HepG2 (cell line): Measurements from ENCODE around the gene KLC4. TPM values are rescaled to one million over a fixed set of nuclear protein-coding genes. Genes with fewer than 3 reads are reported as not detected.

ENCODE experiments used
- ATAC-seq: fragments of 200-7000 bp; cut with Tn5 transposase; 3 replicates; pipeline ENCODE4 v1.9.1; 2020; ENCODE audit warnings: mild to moderate bottlenecking, moderate library complexity
- BruUV-seq: library from RNA; stranded (reverse); fragments of 400-500 nt; replicated peaks from 2 replicates; lab custom pipeline; 2021; lab: Mats Ljungman, UMichigan
- CTCF ChIA-PET: fragments of 300-600 bp; formaldehyde crosslinking; extraction: SDS; loops from one replicate; lab custom pipeline; 2021; ENCODE audit warnings: low total read pairs, inconsistent platforms, low intra/inter-chr PET ratio; lab: Yijun Ruan, JAX
- POLR2A ChIA-PET: fragments of 350-600 bp; sonication (Branson Sonifier 250); formaldehyde crosslinking; loops from one replicate; lab custom pipeline; 2020; ENCODE audit warnings: antibody characterized with exemption, inconsistent platforms; lab: Yijun Ruan, JAX
- DNase-seq: peaks from one replicate; pipeline ENCODE4 v3.0.0-alpha.2; 2015; ENCODE audit warnings: low spot score
- FAIRE-seq: peaks from 3 replicates; lab custom pipeline; 2011; peaks lifted over from hg19 to GRCh38; lab: Jason Lieb, UNC
- H2AFZ ChIP-seq: one replicate; pipeline ENCODE4 v1.6.1; 2011; ENCODE audit warnings: low read length, inconsistent platforms
- H3K27ac ChIP-seq: fragments of 300-600 bp; 3 replicates; pipeline ENCODE4 v1.8.0; 2011; ENCODE audit warnings: mixed run types, mild to moderate bottlenecking, mixed read lengths, low read length, inconsistent platforms; ENCODE audit not compliant: insufficient read depth; ENCODE audit errors: extremely low read length
- H3K27me3 ChIP-seq, 2 experiments: fragments of 200-600 bp in 1 of 2; 2 replicates in 1 of 2; 3 replicates in 1 of 2; pipeline versions ENCODE4 v1.6.0 to v1.8.0; 2011; ENCODE audit warnings: low read length in 2 of 2, mild to moderate bottlenecking in 2 of 2, moderate library complexity in 2 of 2, inconsistent platforms in 1 of 2; ENCODE audit not compliant: insufficient read depth in 2 of 2, control insufficient read depth in 1 of 2
- H3K36me3 ChIP-seq, 2 experiments: fragments of 200-600 bp in 1 of 2; replicated peaks in 1 of 2; 2 replicates in 1 of 2; 3 replicates in 1 of 2; pipeline versions ENCODE4 v1.5.1 to v1.8.0; 2011; ENCODE audit warnings: low read length in 2 of 2, inconsistent platforms in 1 of 2; ENCODE audit not compliant: insufficient read depth in 2 of 2, control insufficient read depth in 1 of 2
- H3K4me1 ChIP-seq: 2 replicates; pipeline ENCODE4 v1.5.1; 2012; ENCODE audit warnings: low read length, inconsistent platforms; ENCODE audit not compliant: insufficient read depth
- H3K4me2 ChIP-seq: 2 replicates; pipeline ENCODE4 v1.6.0; 2011; ENCODE audit warnings: low read depth, low read length, inconsistent platforms
- H3K4me3 ChIP-seq, 3 experiments: fragments of 200-600 bp in 1 of 3; sonication (generic), shearing (Covaris generic) in 1 of 3; replicated peaks in 1 of 3; 2 replicates each; pipeline ENCODE4 v1.5.1; 2011 to 2016; ENCODE audit warnings: low read length in 3 of 3, inconsistent platforms in 2 of 3, low read depth in 2 of 3, mild to moderate bottlenecking in 2 of 3, control low read depth in 1 of 3, mixed read lengths in 1 of 3; ENCODE audit not compliant: insufficient read depth in 1 of 3
- H3K79me2 ChIP-seq: one replicate; pipeline ENCODE4 v1.6.1; 2011; ENCODE audit warnings: low read length, inconsistent platforms; ENCODE audit not compliant: insufficient read depth
- H3K9ac ChIP-seq: 2 replicates; pipeline ENCODE4 v1.6.0; 2011; ENCODE audit warnings: mild to moderate bottlenecking, low read depth, low read length, inconsistent platforms; ENCODE audit not compliant: insufficient read depth
- H3K9me3 ChIP-seq: 2 replicates; pipeline ENCODE4 v1.5.1; 2012; ENCODE audit warnings: mild to moderate bottlenecking, low read length
- H4K20me1 ChIP-seq: 2 replicates; pipeline ENCODE4 v1.6.0; 2011; ENCODE audit warnings: inconsistent platforms, mild to moderate bottlenecking, low read length, moderate library complexity; ENCODE audit not compliant: insufficient read depth
- FLYWCH1 ChIP-seq: sonication (generic); formaldehyde crosslinking; IDR thresholded peaks from 2 replicates; pipeline ENCODE4 v1.8.1; 2023; ENCODE audit warnings: mild to moderate bottlenecking, missing genetic modification reagents
- ZNF761 ChIP-seq: sonication (generic); formaldehyde crosslinking; conservative IDR thresholded peaks from 2 replicates; pipeline ENCODE4 v1.4.0; 2020; ENCODE audit warnings: mild to moderate bottlenecking, missing genetic modification reagents
- WGBS: methylation state at CpG from one replicate; pipeline ENCODE4 v1.1.6; 2017; ENCODE audit warnings: low lambda C conversion rate; 5-methylcytosine and 5-hydroxymethylcytosine counted together
- in situ Hi-C: cut with HindIII; loops from 2 replicates; pipeline ENCODE4 v1.10.0; 2017; ENCODE audit warnings: low pct_unique_long_range_greater_than_20kb; ENCODE audit not compliant: extremely low pct_ligation_motif_present
- intact Hi-C: fragments of 100-400 bp; cut with micrococcal nuclease; formaldehyde crosslinking; loops from one replicate; pipeline ENCODE4 v1.10.0; 2022; ENCODE audit not compliant: unreplicated experiment
- polyA plus RNA-seq, 8 experiments: library from polyadenylated mRNA; depleted of rRNA in 3 of 8; stranded (reverse) in 7 of 8; unstranded in 1 of 8; fragments of >200 nt; fragmentation: Illumina TruSeq in 4 of 8; extraction: Trizol in 4 of 8; gene quantifications; 2 replicates each; pipeline versions ENCODE4 v1.2.1 to v1.2.3, GENCODE V29; 2011 to 2016; ENCODE audit warnings: low read depth in 4 of 8, missing spikeins in 1 of 8, mixed read lengths in 1 of 8; ENCODE audit not compliant: insufficient read depth in 1 of 8
- total RNA-seq, 5 experiments: library from RNA; depleted of rRNA; stranded (reverse); fragments of >200 nt; fragmentation: Illumina TruSeq; extraction: Trizol; gene quantifications; 2 replicates each; pipeline ENCODE4 v1.2.3, GENCODE V29; 2016; ENCODE audit warnings: low read depth in 1 of 5
- TF ChIP-seq, protein P1 (sequence below), 2 experiments: sonication (generic) in 1 of 2; formaldehyde crosslinking in 1 of 2; IDR thresholded peaks; 2 replicates each; pipeline versions ENCODE4 v1.4.0 to v1.6.1; 2016 to 2020; ENCODE audit warnings: borderline replicate concordance in 1 of 2, low read depth in 1 of 2, mild to moderate bottlenecking in 1 of 2, missing genetic modification reagents in 1 of 2

KLC4 gene
- total and polyA plus RNA-seq, 2 of the 13 experiments (the other 11 are each of a cell fraction or from before 2014, with no cell fraction given), result 45.4 to 70.4 TPM

GRCh38 chr6:43024436-43024835 is 35.0 kb upstream of the KLC4 start (continued):
- TF ChIP-seq, protein P1, sequence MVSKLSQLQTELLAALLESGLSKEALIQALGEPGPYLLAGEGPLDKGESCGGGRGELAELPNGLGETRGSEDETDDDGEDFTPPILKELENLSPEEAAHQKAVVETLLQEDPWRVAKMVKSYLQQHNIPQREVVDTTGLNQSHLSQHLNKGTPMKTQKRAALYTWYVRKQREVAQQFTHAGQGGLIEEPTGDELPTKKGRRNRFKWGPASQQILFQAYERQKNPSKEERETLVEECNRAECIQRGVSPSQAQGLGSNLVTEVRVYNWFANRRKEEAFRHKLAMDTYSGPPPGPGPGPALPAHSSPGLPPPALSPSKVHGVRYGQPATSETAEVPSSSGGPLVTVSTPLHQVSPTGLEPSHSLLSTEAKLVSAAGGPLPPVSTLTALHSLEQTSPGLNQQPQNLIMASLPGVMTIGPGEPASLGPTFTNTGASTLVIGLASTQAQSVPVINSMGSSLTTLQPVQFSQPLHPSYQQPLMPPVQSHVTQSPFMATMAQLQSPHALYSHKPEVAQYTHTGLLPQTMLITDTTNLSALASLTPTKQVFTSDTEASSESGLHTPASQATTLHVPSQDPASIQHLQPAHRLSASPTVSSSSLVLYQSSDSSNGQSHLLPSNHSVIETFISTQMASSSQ (IDR thresholded peaks at IDR 0.05; ENCODE audit: low read depth), result no peak
- TF ChIP-seq, protein P1 (CRISPR knock-in tag; IDR thresholded peaks at IDR 0.05; ENCODE audit: borderline replicate concordance), result no peak

GRCh38 chr6:43026365-43026764 is 33.1 kb upstream of the KLC4 start:
- POLR2A ChIA-PET, result no interaction called here

More at GRCh38 chr6:43026365-43026764, 33.1 kb upstream of the KLC4 start:
- TF ChIP-seq FLYWCH1, result no peak
- TF ChIP-seq ZNF761 (CRISPR knock-in tag), result no peak
- TF ChIP-seq, all 625 proteins: peak for 0
- Histone ChIP-seq H3K9me3 (no peaks in the 10 kb centered on the region), H3K27ac (no peak overlapping the region), H3K9ac (no peak overlapping the region), H3K4me1 (peaks cover 12% of the 10 kb centered on the region), H4K20me1 (no peaks in the 10 kb centered on the region), H3K4me2 (no peak overlapping the region), H3K4me3 (no peak overlapping the region), H3K27me3 (peaks cover 0 to 3% of the 10 kb centered on the region in 2 experiments; a peak in 1 of 5 replicates), H3K79me2 (peaks cover 20% of the 10 kb centered on the region), H3K36me3 (peaks cover 36 to 57% of the 10 kb centered on the region in 2 experiments), H2AFZ (no peak overlapping the region)
- in situ Hi-C loops, result no loop called here
- 96% methylated on average over 5 of the region's 5 CpGs for WGBS
- no peak for FAIRE-seq
- no peak for ATAC-seq
- intact Hi-C loops, result no loop called here
- CTCF ChIA-PET, result no interaction called here
- DNase-seq, result no peak
- no TSS peak for BruUV-seq
